ENCODE measurements around the gene ELMO1. TPM values are rescaled to one million over a fixed set of nuclear protein-coding genes. Genes with fewer than 3 reads are reported as not detected.

ELMO1 gene
- total RNA-seq, 2 donors from 2014 or later, result 10.9 to 56.0 TPM

- 55 to 60% methylated on average over 6 of the region's 6 CpGs for WGBS, 2 donors
- Histone ChIP-seq H3K27me3 (no peaks in the 10 kb centered on the region), H3K36me3 (replicated peaks in 1 of 2; ENCODE audit: insufficient read depth in 1 of 2, low read depth in 2 of 2) (no peaks in the 10 kb centered on the region), H3K4me1 (no peaks in the 10 kb centered on the region), H3K4me3 (no peak overlapping the region), H3K9me3 (no peaks in the 10 kb centered on the region), H3K27ac (no peak overlapping the region)
- no peak for TF ChIP-seq CTCF (IDR thresholded peaks at IDR 0.05)
- no peak for TF ChIP-seq POLR2A (IDR thresholded peaks at IDR 0.05)
- ATAC-seq, result no peak
- DNase-seq, result no peak
- intact Hi-C loops (cut with DNase I), result no loop called here
Observed at GRCh38 chr7:37398403-37398802, 50.3 kb downstream of the ELMO1 start.

GRCh38 chr7:37395618-37396259, 52.9 kb downstream of the ELMO1 start:
- intact Hi-C loops (cut with DNase I), result no loop called here
- WGBS, 2 donors, result 58 to 59% methylated on average over 1 of the region's 1 CpG
- Histone ChIP-seq H3K4me1 (no peaks in the 10 kb centered on the region), H3K9me3 (no peaks in the 10 kb centered on the region), H3K27ac (no peak overlapping the region), H3K36me3 (replicated peaks in 1 of 2; ENCODE audit: insufficient read depth in 1 of 2, low read depth in 2 of 2) (no peaks in the 10 kb centered on the region), H3K4me3 (no peak overlapping the region), H3K27me3 (no peaks in the 10 kb centered on the region)
- DNase-seq (no peak), ATAC-seq (no peak)
- TF ChIP-seq CTCF (IDR thresholded peaks at IDR 0.05) (no peak), POLR2A (IDR thresholded peaks at IDR 0.05) (no peak)

GRCh38 chr7:37394158-37394557, 54.5 kb downstream of the ELMO1 start:
- ATAC-seq (no peak), DNase-seq (no peak)
- no peaks in the 10 kb centered on the region for H3K27me3 ChIP-seq
- intact Hi-C loops (cut with DNase I), result no loop called here
- H3K4me3 ChIP-seq, result no peak overlapping the region
- H3K9me3 ChIP-seq, result no peaks in the 10 kb centered on the region
- TF ChIP-seq POLR2A (IDR thresholded peaks at IDR 0.05) (no peak), CTCF (IDR thresholded peaks at IDR 0.05) (no peak)
- no peak overlapping the region for H3K27ac ChIP-seq
- 50 to 58% methylated on average over 2 of the region's 2 CpGs for WGBS, 2 donors
- H3K36me3 ChIP-seq (replicated peaks in 1 of 2; ENCODE audit: insufficient read depth in 1 of 2, low read depth in 2 of 2), result no peaks in the 10 kb centered on the region
- no peaks in the 10 kb centered on the region for H3K4me1 ChIP-seq

- WGBS, 2 donors, result 74 to 100% methylated on average over 1 of the region's 1 CpG
- DNase-seq (no peak), ATAC-seq (no peak)
- no peaks in the 10 kb centered on the region for H3K9me3 ChIP-seq
- H3K4me3 ChIP-seq, result no peak overlapping the region
- H3K27ac ChIP-seq, result no peak overlapping the region
- no peaks in the 10 kb centered on the region for H3K4me1 ChIP-seq
- H3K36me3 ChIP-seq (replicated peaks in 1 of 2; ENCODE audit: insufficient read depth in 1 of 2, low read depth in 2 of 2), result no peaks in the 10 kb centered on the region
- intact Hi-C loops (cut with DNase I), result no loop called here
- TF ChIP-seq POLR2A (IDR thresholded peaks at IDR 0.05), result no peak
- no peak for TF ChIP-seq CTCF (IDR thresholded peaks at IDR 0.05)
- no peaks in the 10 kb centered on the region for H3K27me3 ChIP-seq
Observed at GRCh38 chr7:37393476-37393875, 55.2 kb downstream of the ELMO1 start.

GRCh38 chr7:37392673-37393017, 56.0 kb downstream of the ELMO1 start:
- Histone ChIP-seq H3K9me3 (no peaks in the 10 kb centered on the region), H3K27me3 (no peaks in the 10 kb centered on the region), H3K4me3 (no peak overlapping the region), H3K4me1 (no peaks in the 10 kb centered on the region), H3K36me3 (replicated peaks in 1 of 2; ENCODE audit: insufficient read depth in 1 of 2, low read depth in 2 of 2) (no peaks in the 10 kb centered on the region), H3K27ac (peak overlapping the region in 1 of 4 donors; percentile 19)
- intact Hi-C loops (cut with DNase I), result no loop called here
- DNase-seq (no peak), ATAC-seq (no peak)
- no peak for TF ChIP-seq POLR2A (IDR thresholded peaks at IDR 0.05)
- no peak for TF ChIP-seq CTCF (IDR thresholded peaks at IDR 0.05)
- WGBS, 2 donors, result 59 to 71% methylated on average over 1 of the region's 1 CpG

All from body of pancreas (tissue), 4 donors.